Measurements from ENCODE around the gene ATOH8. TPM values are rescaled to one million over a fixed set of nuclear protein-coding genes. Genes with fewer than 3 reads are reported as not detected.

Gene ATOH8
- total RNA-seq, 1 donor from 2014 or later: 0.79 TPM

GRCh38 chr2:85786865-85787264 lies 33.1 kb downstream of the ATOH8 start:
- DNase-seq (ENCODE audit: low read depth) (no peak), FAIRE-seq (no peak)
- H3K36me3 ChIP-seq (ENCODE audit: control insufficient read depth, insufficient read depth, low read length): no peaks in the 10 kb centered on the region
- H3K4me3 ChIP-seq (ENCODE audit: low read depth, low read length): no peak overlapping the region
- no peak for TF ChIP-seq CTCF (IDR thresholded peaks at IDR 0.05; ENCODE audit: insufficient read depth, low read length, severe bottlenecking)
- peaks cover 8% of the 10 kb centered on the region for H3K27me3 ChIP-seq (ENCODE audit: control insufficient read depth, insufficient read depth, low read length)

GRCh38 chr2:85787282-85787980 lies 33.6 kb downstream of the ATOH8 start:
- Histone ChIP-seq H3K36me3 (ENCODE audit: control insufficient read depth, insufficient read depth, low read length) (no peaks in the 10 kb centered on the region), H3K27me3 (ENCODE audit: control insufficient read depth, insufficient read depth, low read length) (peaks cover 8% of the 10 kb centered on the region), H3K4me3 (ENCODE audit: low read depth, low read length) (no peak overlapping the region)
- FAIRE-seq (no peak), DNase-seq (ENCODE audit: low read depth) (no peak)
- TF ChIP-seq CTCF (IDR thresholded peaks at IDR 0.05; ENCODE audit: insufficient read depth, low read length, severe bottlenecking): no peak

- DNase-seq (ENCODE audit: low read depth) (no peak), FAIRE-seq (no peak)
- TF ChIP-seq CTCF (IDR thresholded peaks at IDR 0.05; ENCODE audit: insufficient read depth, low read length, severe bottlenecking): no peak
- H3K36me3 ChIP-seq (ENCODE audit: control insufficient read depth, insufficient read depth, low read length): no peaks in the 10 kb centered on the region
- peaks cover 8% of the 10 kb centered on the region for H3K27me3 ChIP-seq (ENCODE audit: control insufficient read depth, insufficient read depth, low read length)
- no peak overlapping the region for H3K4me3 ChIP-seq (ENCODE audit: low read depth, low read length)
These were observed 34.2 kb downstream of the ATOH8 start for GRCh38 chr2:85787981-85788340.

- DNase-seq (ENCODE audit: low read depth) (no peak), FAIRE-seq (no peak)
- Histone ChIP-seq H3K27me3 (ENCODE audit: control insufficient read depth, insufficient read depth, low read length) (peaks cover 8% of the 10 kb centered on the region), H3K4me3 (ENCODE audit: low read depth, low read length) (no peak overlapping the region), H3K36me3 (ENCODE audit: control insufficient read depth, insufficient read depth, low read length) (no peaks in the 10 kb centered on the region)
- TF ChIP-seq CTCF (IDR thresholded peaks at IDR 0.05; ENCODE audit: insufficient read depth, low read length, severe bottlenecking): no peak
These were observed 34.8 kb downstream of the ATOH8 start for GRCh38 chr2:85788603-85789002.

GRCh38 chr2:85789271-85789670 lies 35.5 kb downstream of the ATOH8 start:
- DNase-seq (ENCODE audit: low read depth) (no peak), FAIRE-seq (no peak)
- TF ChIP-seq CTCF (IDR thresholded peaks at IDR 0.05; ENCODE audit: insufficient read depth, low read length, severe bottlenecking): no peak
- Histone ChIP-seq H3K4me3 (ENCODE audit: low read depth, low read length) (no peak overlapping the region), H3K36me3 (ENCODE audit: control insufficient read depth, insufficient read depth, low read length) (no peaks in the 10 kb centered on the region), H3K27me3 (ENCODE audit: control insufficient read depth, insufficient read depth, low read length) (peaks cover 8% of the 10 kb centered on the region)

GRCh38 chr2:85790032-85790431 lies 36.2 kb downstream of the ATOH8 start:
- no peak overlapping the region for H3K4me3 ChIP-seq (ENCODE audit: low read depth, low read length)
- no peak for FAIRE-seq
- no peaks in the 10 kb centered on the region for H3K36me3 ChIP-seq (ENCODE audit: control insufficient read depth, insufficient read depth, low read length)
- TF ChIP-seq CTCF (IDR thresholded peaks at IDR 0.05; ENCODE audit: insufficient read depth, low read length, severe bottlenecking): no peak
- DNase-seq (ENCODE audit: low read depth): no peak
- H3K27me3 ChIP-seq (ENCODE audit: control insufficient read depth, insufficient read depth, low read length): peaks cover 6% of the 10 kb centered on the region
